Prostate gland (tissue), 2 donors: Measurements from ENCODE around the gene BARX2. TPM values are rescaled to one million over a fixed set of nuclear protein-coding genes. Genes with fewer than 3 reads are reported as not detected.

Experiments
- DNase-seq: peaks from one replicate; pipeline ENCODE4 v3.0.0-alpha.2; 2019; ENCODE audit warnings: low spot score
- H3K27ac ChIP-seq, 2 donors: fragments of 200-600 bp; sonication (generic); 2 replicates each; pipeline ENCODE4 v1.5.1; 2017 to 2019
- H3K27me3 ChIP-seq: fragments of 200-600 bp; sonication (generic); replicated peaks from 2 replicates; pipeline ENCODE4 v1.5.1; 2019; ENCODE audit not compliant: insufficient read depth
- H3K36me3 ChIP-seq, 2 donors: fragments of 200-600 bp; sonication (generic); 1 replicate in 1 of 2; 2 replicates in 1 of 2; pipeline versions ENCODE4 v1.5.1 to v1.8.1; 2017 to 2019
- H3K4me1 ChIP-seq: fragments of 200-600 bp; sonication (generic); replicated peaks from 2 replicates; pipeline ENCODE4 v1.5.1; 2019
- H3K4me3 ChIP-seq, 2 donors: fragments of 200-600 bp; sonication (generic); 2 replicates each; pipeline ENCODE4 v1.5.1; 2017 to 2019
- H3K9me3 ChIP-seq: fragments of 200-600 bp; sonication (generic); 2 replicates; pipeline ENCODE4 v1.5.1; 2017
- CTCF ChIP-seq, 4 experiments: fragments of 200-600 bp in 2 of 4; fragments of 450-650 bp in 2 of 4; sonication (generic) in 2 of 4; IDR thresholded peaks; 1 replicate in 3 of 4; 2 replicates in 1 of 4; pipeline ENCODE4 v1.5.1; 2016 to 2019; ENCODE audit warnings: antibody characterized with exemption in 4 of 4, mild to moderate bottlenecking in 2 of 4, moderate library complexity in 2 of 4
- POLR2A ChIP-seq: fragments of 450-650 bp; IDR thresholded peaks from one replicate; pipeline ENCODE4 v1.6.1; 2016; ENCODE audit warnings: antibody characterized with exemption, mild to moderate bottlenecking
- POLR2AphosphoS5 ChIP-seq: sonication (generic); formaldehyde crosslinking; IDR thresholded peaks from one replicate; pipeline ENCODE4 v1.6.1; 2017; ENCODE audit warnings: antibody characterized with exemption
- WGBS: methylation state at CpG from one replicate; pipeline ENCODE4 v1.1.5; 2018; 5-methylcytosine and 5-hydroxymethylcytosine counted together
- intact Hi-C: fragments of 100-400 bp; cut with DNase I; formaldehyde crosslinking; loops from one replicate; pipeline ENCODE4 v1.14.2; 2022
- total RNA-seq, 2 donors: library from RNA; depleted of rRNA; stranded (reverse); fragments of >200 nt; gene quantifications; one replicate each; pipeline ENCODE4 v1.1.0, GENCODE V29; 2016

The BARX2 gene
- total RNA-seq, 2 donors from 2014 or later, result 3.4 to 5.7 TPM

DNA sequence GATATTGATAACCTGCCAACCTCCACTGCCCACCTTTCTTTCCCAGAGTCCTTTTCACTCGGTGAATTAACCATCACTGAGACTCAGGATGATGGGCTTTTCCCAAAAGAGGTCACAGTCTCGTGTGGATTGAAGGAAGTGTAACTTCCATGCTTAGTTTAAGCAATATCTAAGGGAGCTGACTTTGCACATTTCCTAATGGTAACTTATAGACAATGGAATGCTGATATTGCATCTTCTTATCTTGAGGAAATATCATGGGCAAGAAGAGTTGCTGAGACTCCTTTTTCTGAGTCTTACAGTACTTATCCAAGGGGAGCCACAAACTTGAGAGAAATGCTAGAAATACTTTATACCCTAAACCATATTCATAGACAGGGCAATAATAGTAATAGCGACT, 8.8 kb downstream of the BARX2 start:
- WGBS, result 93% methylated on average over 3 of the region's 3 CpGs
- Histone ChIP-seq H3K27me3 (no peaks in the 10 kb centered on the region), H3K4me3 (no peak overlapping the region), H3K4me1 (no peaks in the 10 kb centered on the region), H3K9me3 (no peaks in the 10 kb centered on the region), H3K27ac (no peak overlapping the region), H3K36me3 (no peaks in the 10 kb centered on the region)
- TF ChIP-seq POLR2AphosphoS5, result no peak
- TF ChIP-seq CTCF (IDR thresholded peaks at IDR 0.05), result no peak
- no peak for TF ChIP-seq POLR2A
- intact Hi-C loops, result no loop called here
- no peak for DNase-seq

DNA sequence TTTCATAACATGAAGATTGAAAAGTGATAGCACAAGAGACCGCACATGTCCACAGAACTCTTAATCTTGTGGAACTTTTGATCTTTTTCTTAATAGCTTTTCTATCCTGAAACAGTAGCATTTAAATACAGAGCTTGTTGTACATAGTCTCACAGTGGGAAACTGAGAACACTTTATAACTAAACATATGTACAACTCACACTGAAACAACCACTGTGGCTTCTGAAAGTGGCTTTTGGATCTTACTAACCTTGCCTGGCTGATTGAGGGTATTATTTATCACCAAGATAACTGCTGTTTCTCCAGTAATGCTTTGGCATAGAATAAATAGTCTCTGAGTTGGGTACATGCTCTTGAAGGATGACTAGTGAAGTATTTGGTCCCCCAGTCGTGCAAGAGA, 10.2 kb downstream of the BARX2 start:
- no peaks in the 10 kb centered on the region for H3K4me1 ChIP-seq
- intact Hi-C loops, result no loop called here
- 88% methylated on average over 2 of the region's 2 CpGs for WGBS
- no peak for DNase-seq
- TF ChIP-seq POLR2A, result no peak
- H3K36me3 ChIP-seq, result no peaks in the 10 kb centered on the region
- no peak overlapping the region for H3K27ac ChIP-seq
- H3K4me3 ChIP-seq, result no peak overlapping the region
- no peaks in the 10 kb centered on the region for H3K9me3 ChIP-seq
- no peaks in the 10 kb centered on the region for H3K27me3 ChIP-seq

GRCh38 chr11:129386795-129387397, 11.2 kb downstream of the BARX2 start:
- 27% methylated on average over 11 of the region's 11 CpGs for WGBS
- no peak for DNase-seq
- TF ChIP-seq POLR2A, result no peak
- no peak for TF ChIP-seq CTCF (IDR thresholded peaks at IDR 0.05)
- no peak for TF ChIP-seq POLR2AphosphoS5
- intact Hi-C loops, result no loop called here
- no peak overlapping the region for H3K27ac ChIP-seq
- H3K27me3 ChIP-seq, result no peaks in the 10 kb centered on the region
- H3K36me3 ChIP-seq, result no peaks in the 10 kb centered on the region
- H3K4me1 ChIP-seq, result no peaks in the 10 kb centered on the region
- H3K4me3 ChIP-seq, result no peak overlapping the region
- no peaks in the 10 kb centered on the region for H3K9me3 ChIP-seq

GRCh38 chr11:129387434-129387833, 11.8 kb downstream of the BARX2 start:
- H3K27ac ChIP-seq, result no peak overlapping the region
- WGBS, result 58% methylated on average over 1 of the region's 1 CpG
- no peaks in the 10 kb centered on the region for H3K4me1 ChIP-seq
- no peak overlapping the region for H3K4me3 ChIP-seq
- no peaks in the 10 kb centered on the region for H3K36me3 ChIP-seq
- H3K27me3 ChIP-seq, result no peaks in the 10 kb centered on the region
- intact Hi-C loops, result no loop called here
- H3K9me3 ChIP-seq, result no peaks in the 10 kb centered on the region
- TF ChIP-seq POLR2AphosphoS5 (no peak), CTCF (IDR thresholded peaks at IDR 0.05) (no peak), POLR2A (no peak)
- no peak for DNase-seq

GRCh38 chr11:129388824-129389223, 13.2 kb downstream of the BARX2 start:
- TF ChIP-seq POLR2A (no peak), CTCF (IDR thresholded peaks at IDR 0.05) (no peak), POLR2AphosphoS5 (no peak)
- intact Hi-C loops, result no loop called here
- WGBS, result 59% methylated on average over 2 of the region's 2 CpGs
- no peaks in the 10 kb centered on the region for H3K4me1 ChIP-seq
- H3K36me3 ChIP-seq, result no peaks in the 10 kb centered on the region
- H3K27me3 ChIP-seq, result no peaks in the 10 kb centered on the region
- no peak overlapping the region for H3K4me3 ChIP-seq
- no peaks in the 10 kb centered on the region for H3K9me3 ChIP-seq
- H3K27ac ChIP-seq, result no peak overlapping the region
- no peak for DNase-seq
